Stimulated activated CD4-positive, alpha-beta T cell treated with anti-CD3 and anti-CD28 coated beads, TNF-alpha, amount 100 ng/mL, for 1 hour (primary cell): ENCODE data around the gene VEGFB.
A peak's percentile ranks its signal among the peaks of the same experiment; 100 is the strongest.

Experiments used
- DNase-seq, 3 donors: peaks; one replicate each; pipeline ENCODE4 v3.0.0-alpha.2; 2020; ENCODE audit warnings: low read depth in 3 of 3, low spot score in 1 of 3

Gene VEGFB

DNA sequence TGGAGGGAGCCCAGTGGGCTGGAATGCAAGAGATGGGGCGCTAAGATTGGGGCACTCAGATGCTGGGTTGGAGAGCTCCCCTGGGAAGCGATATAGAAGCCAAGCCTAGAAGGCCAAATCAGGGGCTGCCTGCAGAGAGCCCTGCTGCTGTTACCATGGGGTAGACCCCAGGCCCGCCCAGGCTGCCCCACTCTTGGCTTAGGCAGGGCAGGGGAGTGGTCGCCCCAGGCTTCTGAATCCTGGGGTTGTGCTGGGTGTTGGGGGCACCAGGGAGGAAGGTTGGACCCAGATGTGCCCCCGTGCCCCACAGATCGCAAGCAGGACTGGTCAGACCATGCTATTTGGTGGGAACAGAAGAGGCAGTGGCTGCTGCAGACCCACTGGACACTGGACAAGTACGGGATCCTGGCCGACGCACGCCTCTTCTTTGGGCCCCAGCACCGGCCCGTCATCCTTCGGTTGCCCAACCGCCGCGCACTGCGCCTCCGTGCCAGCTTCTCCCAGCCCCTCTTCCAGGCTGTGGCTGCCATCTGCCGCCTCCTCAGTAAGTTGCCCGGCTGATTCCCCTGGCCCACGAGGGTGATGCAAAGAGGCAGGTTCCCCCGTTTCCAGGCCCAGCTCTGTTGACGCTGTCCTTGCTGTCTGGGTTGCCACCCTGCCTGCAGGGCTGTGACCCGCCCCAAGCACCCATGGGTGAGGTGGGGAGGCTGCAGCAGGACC lies 23.9 kb upstream of the VEGFB start:
- DNase-seq: no peak

DNA sequence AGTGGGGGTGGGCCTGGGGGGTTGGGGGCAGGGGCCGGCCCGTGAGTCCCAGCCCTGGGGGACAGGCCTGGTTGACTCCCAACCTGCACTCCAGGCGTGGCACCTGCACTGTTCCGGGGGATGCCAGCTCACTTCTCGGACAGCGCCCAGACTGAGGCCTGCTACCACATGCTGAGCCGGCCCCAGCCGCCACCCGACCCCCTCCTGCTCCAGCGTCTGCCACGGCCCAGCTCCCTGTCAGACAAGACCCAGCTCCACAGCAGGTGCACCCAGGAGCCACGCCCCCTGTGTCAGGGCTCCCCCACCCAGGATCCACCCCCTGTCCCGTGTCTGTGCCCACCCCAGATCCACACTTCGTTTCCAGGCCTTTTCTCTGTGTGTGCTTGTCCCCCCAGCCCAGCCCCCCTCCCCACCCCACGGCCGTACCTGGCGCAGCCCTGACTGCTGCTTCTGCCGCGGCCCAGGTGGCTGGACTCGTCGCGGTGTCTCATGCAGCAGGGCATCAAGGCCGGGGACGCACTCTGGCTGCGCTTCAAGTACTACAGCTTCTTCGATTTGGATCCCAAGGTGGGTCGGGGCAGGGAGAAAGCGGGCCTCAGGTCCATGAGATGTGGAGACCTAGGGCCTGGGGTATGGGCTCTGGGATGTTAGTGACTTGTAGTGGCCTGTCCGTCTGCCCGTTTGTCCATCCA lies 23.1 kb upstream of the VEGFB start:
- no peak for DNase-seq

DNA sequence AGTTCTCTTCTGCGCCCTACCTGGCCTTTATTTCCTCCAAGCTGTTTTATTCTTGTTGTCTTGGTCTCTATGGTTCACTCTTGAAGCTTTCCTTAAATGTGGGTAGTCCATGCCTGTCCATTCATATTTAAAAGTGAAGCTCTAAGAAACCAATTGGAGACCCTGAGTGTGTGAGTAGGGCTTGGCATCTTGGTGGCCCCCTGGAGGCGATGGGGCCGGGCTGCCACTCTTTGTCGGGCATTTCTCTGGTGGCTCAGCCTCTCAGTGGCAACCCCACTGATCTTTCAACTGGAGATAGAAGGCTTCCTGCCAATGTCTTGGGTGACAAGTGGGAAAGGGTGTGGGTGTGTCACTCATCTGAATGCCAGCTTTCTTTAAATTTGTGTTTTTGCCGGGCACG lies 17.5 kb upstream of the VEGFB start:
- DNase-seq: no peak

- DNase-seq: no peak
These were observed 15.6 kb upstream of the VEGFB start for GRCh38 chr11:64218628-64219353.

DNA sequence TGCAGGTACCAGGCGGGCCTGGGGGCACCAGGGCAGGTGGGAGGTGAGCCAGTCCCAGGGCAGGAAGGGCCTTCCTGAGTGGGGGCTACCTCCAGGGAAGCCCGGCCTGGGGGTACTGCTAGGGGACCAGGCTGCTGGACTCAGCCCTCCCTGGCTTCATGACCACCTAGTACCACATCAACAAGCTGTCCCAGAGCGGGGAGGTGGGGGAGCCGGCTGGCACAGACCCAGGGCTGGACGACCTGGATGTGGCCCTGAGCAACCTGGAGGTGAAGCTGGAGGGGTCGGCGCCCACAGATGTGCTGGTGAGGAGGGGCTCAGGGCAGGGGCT lies 15.1 kb upstream of the VEGFB start:
- DNase-seq: no peak

DNA sequence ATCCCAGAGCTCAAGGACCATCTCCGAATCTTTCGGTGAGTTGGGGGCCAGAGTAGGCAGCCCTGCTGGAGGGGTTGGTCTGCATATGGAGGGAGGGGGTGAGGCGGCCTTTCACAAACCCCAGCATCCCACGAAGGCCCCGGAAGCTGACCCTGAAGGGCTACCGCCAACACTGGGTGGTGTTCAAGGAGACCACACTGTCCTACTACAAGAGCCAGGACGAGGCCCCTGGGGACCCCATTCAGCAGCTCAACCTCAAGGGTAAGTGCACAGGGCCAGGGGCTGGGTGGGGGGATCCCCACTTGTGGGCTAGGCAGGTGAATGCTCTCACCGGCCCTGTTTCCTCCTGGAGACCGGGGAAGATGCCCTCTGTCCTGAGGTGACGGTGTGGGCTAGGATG lies 14.6 kb upstream of the VEGFB start:
- no peak for DNase-seq

DNA sequence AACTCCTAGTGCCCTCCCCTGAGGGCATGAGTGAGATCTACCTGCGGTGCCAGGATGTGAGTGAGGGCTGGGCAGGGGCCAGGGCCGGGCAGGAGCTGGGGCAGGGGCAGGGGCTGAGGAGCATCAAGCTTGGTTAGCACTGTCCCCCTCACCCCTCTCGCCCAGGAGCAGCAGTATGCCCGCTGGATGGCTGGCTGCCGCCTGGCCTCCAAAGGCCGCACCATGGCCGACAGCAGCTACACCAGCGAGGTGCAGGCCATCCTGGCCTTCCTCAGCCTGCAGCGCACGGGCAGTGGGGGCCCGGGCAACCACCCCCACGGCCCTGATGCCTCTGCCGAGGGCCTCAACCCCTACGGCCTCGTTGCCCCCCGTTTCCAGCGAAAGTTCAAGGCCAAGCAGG lies 14.1 kb upstream of the VEGFB start:
- DNase-seq: no peak

DNA sequence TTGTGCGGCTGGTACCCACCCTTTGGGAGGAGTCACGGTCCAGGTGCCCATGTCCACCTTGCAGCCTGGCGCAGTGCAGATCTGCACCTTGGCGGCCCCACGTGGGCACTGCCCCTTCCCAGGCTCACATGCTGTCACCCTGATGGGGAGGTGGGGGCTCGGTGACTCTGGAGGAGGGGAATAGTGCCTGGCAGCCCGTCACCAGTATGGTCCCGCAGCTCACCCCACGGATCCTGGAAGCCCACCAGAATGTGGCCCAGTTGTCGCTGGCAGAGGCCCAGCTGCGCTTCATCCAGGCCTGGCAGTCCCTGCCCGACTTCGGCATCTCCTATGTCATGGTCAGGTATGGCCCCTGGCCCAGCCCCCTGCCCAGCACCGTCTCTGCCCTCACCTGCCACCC lies 13.6 kb upstream of the VEGFB start:
- no peak for DNase-seq

DNA sequence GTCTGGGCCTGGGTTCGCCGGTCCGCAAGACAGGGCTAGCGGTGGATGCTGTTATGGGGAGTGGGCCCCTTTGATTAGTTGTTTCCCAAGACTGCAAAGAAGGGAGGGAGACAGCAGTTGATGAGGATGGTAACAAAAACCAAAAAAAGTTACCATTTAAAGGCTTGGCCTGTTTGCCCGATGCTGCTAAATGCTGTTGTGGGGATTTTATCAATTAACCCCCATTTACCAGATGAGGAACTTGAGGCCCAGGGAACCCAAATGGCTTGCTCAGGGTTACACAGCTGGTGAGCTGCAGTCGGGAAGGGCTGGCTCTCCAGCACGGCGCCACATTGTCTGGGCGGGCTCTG lies 11.8 kb upstream of the VEGFB start:
- no peak for DNase-seq

DNA sequence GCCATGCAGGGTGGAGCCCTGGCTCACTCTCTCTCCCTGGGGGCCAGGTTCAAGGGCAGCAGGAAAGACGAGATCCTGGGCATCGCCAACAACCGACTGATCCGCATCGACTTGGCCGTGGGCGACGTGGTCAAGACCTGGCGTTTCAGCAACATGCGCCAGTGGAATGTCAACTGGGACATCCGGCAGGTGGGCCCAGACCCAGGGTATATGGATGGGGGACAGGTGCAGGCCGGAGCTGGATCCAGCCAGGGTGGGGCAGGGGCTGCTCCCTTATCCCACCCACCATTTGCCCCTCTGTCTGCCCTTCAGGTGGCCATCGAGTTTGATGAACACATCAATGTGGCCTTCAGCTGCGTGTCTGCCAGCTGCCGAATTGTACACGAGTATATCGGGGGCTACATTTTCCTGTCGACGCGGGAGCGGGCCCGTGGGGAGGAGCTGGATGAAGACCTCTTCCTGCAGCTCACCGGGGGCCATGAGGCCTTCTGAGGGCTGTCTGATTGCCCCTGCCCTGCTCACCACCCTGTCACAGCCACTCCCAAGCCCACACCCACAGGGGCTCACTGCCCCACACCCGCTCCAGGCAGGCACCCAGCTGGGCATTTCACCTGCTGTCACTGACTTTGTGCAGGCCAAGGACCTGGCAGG lies 11.3 kb upstream of the VEGFB start:
- DNase-seq: no peak

DNA sequence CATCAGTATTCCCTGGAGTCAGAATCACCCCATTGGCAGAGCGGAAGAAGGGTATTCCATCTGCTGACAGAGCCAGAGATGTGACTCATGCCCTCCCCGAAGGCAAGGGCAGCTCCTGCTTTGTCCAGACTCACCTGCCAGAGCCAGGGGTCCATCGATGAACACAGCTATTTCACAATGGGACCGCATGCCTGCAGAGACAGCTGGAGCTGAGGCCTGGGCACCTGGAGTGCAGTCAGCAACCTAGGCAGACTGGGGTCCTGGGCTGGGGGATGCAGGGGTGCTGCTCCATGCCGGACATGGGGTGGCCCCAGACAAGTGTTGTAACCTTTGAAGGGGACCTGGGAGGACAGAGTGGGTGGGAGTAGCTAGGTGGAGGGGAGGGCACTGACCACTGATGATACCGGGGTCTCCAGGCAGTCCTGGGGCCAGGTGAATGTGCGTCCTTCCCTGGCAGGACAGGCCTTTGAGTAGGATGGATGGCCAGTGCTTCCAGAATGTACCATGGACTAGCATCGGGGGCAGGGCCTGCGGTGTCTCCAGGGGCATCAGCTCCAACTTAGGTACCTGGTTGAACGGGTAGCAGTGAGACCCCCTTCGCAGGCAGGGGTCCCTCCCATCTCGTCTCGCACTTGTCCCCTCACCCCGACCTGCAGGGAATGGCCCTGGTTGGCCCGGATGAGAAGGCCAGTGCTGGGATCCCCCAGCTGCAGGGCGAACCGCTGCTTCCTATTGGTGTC lies 10.1 kb upstream of the VEGFB start:
- DNase-seq: no peak

DNA sequence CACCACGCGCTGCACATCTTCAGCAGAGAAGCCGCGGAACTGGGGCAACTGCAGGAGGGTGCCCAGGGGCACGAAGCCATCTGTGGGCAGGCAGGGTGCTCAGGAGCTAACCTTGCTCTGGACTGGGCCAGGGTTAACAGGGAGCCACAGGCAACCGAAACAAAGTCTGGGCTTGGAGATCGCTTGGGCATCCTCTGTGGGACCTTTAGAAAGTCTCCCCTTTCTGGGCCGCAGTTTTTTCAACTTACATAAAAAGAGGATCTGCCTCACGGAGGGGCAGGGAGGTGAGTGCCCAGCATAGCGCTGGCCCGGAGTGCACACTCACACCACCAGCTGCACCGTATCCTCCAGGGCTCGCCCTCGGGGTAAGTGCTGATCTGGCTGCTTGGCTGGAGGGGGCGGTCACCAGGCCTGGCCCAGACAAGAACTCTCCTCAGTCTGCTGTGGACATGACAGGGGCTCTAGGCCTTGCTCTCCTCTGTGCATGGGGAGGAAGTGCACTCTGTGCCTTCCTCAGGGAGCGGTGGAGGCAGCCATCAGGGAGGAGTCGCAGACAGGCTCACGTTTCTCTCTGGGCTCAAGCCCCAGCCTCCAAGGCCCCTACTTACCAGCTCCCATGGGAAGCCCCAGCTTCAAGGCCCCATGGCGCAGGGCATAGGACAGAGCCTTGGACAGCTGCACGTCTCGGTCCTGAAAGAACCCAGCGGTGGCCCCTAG lies 9.3 kb upstream of the VEGFB start:
- no peak for DNase-seq

- DNase-seq: peak; percentile 79 to 96 (median 82)
These were observed 8.5 kb upstream of the VEGFB start, which contains the start of the genes NUDT22 and TRPT1 for GRCh38 chr11:64225608-64226506. Gene NUDT22, plus strand, starts transcription at chr11:64226274. Its CDS starts 379 bp downstream, at chr11:64226653. Gene TRPT1, minus strand, starts transcription at chr11:64226186. Its CDS starts 326 bp downstream, at chr11:64225860.

GRCh38 chr11:64226507-64227051 lies 7.8 kb upstream of the VEGFB start:
- DNase-seq: no peak

DNA sequence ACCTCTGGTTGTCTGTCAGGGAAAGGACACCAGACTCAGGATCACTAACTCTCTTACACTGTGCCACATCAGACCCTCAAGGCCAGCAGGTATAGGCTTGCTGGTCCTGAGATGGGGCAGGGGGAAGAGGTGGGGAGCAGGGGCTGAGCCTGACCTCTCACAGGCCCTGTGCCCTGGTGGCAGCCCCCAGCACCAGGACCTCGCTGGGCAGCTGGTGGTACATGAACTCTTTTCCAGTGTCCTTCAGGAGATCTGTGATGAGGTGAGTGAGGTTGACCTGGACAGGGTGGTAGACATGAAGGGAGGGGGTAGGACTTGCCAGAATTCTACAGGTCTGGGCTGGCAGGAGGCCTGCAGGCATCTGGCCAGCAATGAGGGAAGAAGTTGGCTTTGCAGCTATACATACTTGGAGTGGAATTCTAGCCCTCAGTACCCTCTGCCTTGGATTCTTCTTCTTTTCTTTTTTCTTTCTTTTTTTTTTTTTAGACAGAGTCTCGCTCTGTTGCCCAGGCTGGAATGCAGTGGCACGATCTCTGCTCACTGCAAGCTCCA lies 6.9 kb upstream of the VEGFB start:
- no peak for DNase-seq

DNA sequence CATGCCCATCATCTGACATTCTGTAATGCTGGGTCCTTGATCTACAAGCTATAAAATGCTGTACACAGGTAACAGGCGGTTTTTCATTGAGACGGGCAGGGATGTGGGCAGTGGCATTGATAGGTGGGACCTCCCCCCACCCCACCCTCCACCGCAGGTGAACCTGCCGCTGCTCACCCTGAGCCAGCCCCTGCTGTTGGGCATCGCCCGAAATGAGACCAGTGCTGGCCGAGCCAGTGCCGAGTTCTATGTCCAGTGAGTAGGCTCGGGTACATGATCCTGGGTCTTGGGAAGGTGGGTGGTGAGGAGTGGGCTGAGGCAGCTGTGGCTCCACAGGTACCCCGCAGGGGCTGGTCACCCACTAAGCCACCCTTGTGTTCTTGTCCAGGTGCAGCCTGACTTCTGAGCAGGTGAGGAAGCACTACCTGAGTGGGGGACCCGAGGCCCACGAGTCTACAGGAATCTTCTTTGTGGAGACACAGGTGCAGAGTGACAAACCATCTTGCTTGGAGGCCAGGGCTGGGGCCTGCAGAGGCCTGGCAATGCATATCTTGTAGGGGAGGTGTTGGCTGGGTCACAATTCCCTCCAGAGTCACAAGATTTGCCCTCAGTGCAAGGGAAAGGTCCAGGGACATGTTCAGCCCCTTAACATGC lies 5.2 kb upstream of the VEGFB start:
- DNase-seq: no peak

DNA sequence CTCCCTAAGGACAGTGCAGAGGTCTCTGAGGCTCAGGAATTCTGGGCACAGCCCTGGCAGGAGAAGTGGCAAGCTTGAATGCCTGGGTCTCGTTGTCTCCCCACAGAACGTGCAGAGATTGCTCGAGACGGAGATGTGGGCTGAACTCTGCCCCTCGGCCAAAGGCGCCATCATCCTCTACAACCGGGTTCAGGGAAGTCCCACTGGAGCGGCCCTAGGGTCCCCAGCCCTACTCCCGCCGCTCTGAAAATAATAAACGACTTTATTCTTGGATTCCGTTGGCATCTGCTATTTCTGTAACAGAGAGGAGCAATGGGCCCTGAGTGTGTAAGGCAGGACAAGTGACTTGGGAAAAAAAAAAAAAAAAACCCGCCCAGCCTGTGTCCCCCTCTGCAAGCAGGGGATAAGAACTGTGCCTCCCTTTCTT lies 4.6 kb upstream of the VEGFB start:
- DNase-seq: no peak
